HG03354 (cell line): ENCODE data around the gene APOBEC3H.

Experiments used
- ATAC-seq: cut with Tn5 transposase; IDR thresholded peaks from one replicate; pipeline ENCODE4 v1.9.1; 2021; ENCODE audit warnings: mild to moderate bottlenecking; ENCODE audit not compliant: unreplicated experiment, poor library complexity, severe bottlenecking

Gene APOBEC3H

DNA sequence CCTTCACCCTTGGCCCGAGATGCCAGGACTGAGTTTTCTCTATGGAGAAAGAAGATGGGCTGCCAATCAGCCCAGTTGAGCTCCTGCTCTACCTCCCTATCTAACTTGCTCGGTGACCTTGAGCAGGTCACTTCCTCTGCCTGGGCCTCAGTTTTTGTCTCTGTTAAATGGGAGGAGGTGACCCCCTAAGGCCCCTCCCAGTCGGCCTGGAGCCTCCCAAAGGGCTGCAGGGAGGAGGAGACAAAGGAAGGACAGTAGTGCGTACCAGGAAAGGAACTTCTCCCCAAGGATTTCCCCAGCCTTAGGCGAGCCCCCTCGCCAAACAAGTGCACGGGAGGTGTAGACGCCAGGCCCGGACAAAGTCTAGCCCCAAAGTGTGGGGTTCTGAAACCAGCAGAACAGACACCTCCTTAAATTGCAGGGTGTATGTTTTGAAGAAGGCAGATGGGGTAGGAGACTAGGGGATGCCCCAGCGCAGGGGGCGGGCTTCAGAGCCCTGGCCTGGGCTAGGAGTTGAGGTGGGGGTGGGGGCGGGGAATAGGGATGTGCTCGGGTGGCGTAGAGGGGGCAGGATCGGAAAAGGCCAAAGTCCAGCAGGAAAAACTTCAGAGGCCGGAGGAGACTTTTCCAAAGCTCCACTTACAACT lies 54.4 kb downstream of the APOBEC3H start:
- ATAC-seq = no peak

DNA sequence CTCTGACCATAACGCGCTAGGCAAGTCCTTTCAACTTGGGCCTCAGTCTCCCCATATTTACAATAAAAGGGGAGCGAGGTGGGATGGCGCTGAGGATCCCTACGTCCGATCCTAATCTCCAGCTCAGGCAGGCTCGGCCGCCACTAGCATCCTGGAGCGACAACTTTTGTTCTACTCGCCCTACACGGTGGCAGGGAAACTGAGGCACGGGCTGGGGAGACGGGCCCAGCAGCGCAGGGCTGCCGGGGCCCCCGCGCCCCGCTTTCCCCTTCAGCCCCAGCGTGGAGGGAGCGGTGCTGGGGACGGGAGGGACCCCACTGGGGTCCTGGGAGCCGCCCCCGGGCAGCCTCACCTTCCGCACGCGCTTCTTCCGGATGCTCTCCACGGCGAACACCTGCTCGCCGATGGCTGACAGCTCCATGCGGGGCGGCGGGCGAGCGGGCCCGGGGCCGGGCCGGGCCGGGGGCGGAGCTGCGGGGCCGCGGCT lies 55.0 kb downstream of the APOBEC3H start:
- ATAC-seq = no peak

- peak; percentile 80 for ATAC-seq
Measured at GRCh38 chr22:39152511-39153219, 55.6 kb downstream of the APOBEC3H start, which contains the start of gene CBX7. TSS of gene CBX7 (minus strand) at chr22:39152680. CDS start at chr22:39152444, 236 bp downstream.

DNA sequence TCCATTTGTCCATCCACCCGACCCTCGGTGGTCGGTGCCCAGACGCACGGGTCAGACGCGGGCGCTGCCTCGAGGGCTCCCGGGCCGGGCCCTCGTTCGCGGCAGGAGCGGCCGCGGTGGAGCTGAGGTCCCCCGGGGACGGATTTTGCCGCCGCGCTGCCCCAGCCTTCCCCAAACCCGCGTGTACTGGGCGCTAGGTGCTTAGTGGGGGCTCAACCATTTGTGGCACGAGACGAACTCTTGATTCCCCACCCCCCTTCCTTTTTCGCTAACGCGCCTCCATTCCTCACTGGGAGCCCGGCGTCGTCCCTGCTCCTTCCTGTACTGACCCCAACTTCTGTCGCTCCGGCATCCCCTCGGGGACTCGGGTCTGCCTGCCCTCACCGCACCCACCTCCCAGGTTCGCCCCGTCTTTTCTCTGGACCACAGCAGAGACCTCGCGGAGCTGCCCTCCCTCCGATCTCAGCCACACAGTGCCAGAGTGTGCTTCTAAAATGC lies 56.2 kb downstream of the APOBEC3H start:
- ATAC-seq = no peak
